GM19455 (cell line): ENCODE measurements around the gene SORL1-AS1.
A peak's percentile ranks its signal among the peaks of the same experiment; 100 is the strongest.

Experiments used
- ATAC-seq: cut with Tn5 transposase; IDR thresholded peaks from one replicate; pipeline ENCODE4 v1.9.1; 2021; ENCODE audit not compliant: unreplicated experiment

SORL1-AS1 gene

DNA sequence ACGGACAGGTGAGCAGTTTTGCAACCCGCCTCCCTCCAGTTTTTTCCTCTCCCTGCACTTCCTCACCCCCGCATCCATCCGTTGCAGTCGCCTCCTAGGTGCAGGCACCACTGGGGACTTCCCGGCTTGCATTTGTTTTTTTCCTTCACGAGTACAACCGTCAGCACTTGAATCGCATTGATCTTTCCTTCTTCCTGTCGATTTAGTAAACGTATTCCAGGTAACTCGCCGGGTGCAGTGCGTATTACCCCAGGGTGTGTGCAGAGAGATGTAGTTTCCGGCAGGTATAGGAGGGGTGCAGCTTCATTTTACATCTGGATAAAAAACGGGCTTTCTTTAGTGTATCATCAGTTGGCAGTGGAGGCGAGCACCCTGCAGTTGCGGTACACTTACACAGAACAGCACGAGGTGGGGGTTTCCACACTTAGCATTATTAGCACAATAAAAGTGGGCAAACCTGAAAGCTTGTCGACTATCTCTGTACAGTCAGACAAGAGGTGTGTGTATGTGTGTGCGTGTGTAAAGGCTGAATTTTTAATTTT is at the start of gene SORL1-AS1:
Gene SORL1-AS1 (minus strand): TSS at position 359 of the 542 bp plus-strand sequence.
- ATAC-seq: peak; percentile 15

DNA sequence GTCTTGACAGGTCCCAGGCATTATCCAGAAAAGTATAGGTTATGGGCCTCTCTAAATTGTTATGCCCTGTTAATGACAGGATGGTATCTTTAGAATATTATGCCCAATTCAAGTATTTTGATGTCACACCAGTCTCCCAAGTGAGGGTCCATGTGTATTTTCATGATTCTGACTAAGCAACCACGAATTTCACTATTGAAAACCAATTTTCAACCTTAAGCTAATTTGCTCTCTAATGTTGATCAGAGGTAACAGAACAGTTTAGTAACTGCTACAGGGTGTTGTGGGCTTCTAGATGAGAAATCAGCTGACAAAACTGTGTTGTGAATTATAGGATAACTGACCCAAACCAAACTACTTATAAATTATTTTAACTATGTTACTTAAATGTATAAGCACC is 48.0 kb upstream of the SORL1-AS1 start:
- ATAC-seq: no peak

DNA sequence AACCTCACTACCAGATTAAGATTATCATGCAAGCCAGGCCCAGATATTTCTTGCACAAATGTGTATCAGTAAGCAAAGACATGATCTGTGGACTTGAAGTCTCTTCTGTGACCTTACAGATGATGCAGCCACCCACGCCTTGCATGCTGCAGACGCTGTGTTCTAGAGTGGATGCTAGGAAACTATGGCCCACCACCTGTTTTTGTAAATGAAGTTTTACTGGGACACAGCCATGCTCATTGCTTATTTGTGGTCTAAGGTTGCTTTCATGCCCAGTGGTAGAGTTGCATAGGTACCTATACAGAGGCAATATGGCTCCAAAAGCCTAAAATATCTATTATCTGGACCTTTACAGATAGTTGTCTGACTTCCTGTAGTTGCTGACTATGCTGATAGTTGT is 47.5 kb upstream of the SORL1-AS1 start:
- ATAC-seq: no peak

DNA sequence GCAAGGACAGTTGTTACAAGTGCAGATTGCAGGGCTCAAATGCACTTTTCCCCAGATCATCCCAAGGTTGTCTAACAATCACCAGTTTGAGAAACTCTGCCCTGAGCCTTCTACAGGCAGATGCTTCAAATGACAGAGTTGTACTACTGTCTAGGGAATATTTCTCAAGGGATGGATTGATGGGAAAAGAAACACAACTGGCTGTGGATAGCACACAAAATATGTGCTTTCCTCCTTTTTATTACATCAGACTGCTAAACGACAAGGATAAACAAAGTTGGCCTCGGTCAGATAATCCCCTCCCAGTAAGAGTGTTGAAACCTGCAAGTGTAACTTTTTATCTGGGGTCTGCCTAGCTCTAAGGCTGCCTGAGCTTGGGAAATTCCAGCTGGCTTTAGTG is 46.6 kb upstream of the SORL1-AS1 start:
- no peak for ATAC-seq

DNA sequence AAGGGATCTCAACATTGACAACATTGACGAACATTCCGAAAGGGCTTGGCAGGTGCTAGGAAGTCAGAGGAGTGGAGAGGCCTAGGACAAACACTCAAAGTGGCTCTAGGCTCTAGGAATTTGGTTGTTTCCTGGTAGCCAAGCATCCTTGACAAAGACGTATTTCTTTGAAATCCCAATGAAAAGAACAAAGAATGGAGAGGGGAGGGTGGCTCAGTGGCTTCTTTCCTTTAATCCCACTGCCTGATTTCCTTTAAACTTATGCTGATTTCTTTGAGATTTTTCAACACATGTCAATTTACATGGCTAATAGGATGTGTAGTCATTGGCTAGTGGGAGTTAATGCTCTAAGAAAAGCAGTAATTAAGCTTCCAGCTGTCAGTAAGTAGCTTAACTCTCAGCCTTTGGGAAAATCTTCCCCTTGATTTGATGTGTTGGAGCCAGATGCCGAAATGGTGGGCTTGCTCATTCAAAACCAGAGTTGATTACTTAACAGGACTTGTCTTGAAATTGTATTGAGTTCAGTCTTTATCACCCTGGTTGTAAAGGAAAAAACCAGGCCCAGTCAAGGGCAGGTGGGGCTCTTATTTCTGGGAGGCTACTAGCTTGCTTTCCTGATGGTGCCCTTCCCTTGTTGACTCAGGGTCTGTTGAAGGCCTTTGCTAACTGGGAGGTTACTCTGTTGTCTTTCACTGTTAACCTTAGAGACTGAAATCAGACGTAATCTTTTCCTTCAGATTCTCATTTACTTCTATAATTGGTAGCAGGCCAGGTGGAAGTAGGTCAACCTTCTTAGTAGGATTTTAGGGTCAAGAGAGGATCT is 44.6 kb upstream of the SORL1-AS1 start:
- no peak for ATAC-seq

DNA sequence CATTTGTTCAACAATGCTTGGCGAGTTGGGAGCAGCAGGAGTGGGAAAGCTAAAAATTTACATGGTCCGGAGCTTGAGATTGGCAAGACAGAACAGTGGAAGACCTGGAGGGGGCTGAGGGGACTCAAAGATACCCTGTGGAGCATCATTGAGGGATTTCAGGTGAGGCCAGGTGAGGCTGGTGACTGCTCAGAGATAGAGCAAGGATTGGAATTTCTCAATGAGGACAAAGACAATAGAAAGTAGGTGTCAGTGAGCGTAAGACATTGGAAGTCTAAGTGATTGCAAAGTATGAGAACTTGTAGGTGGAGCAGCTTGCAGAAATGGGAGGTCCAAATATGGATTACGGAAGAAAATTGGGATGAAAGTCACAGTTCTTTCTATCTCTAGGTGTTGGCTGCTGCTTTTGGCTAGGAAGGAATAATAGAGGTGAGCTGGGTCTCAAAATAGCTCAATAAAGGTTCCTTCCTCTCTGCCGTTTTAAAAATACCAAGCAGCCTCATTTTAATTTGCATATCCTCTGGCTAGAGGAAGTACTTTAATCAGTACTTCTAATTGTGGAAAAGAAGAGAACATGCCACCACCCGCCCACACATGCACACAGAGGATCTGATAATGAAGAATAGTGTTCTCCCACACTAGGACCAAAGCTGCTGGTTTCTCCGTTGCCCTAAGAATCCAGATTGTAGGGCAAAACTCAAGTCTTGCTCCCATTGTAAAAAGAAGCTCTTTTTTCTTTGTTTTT is 41.8 kb upstream of the SORL1-AS1 start:
- ATAC-seq: peak; percentile 62

DNA sequence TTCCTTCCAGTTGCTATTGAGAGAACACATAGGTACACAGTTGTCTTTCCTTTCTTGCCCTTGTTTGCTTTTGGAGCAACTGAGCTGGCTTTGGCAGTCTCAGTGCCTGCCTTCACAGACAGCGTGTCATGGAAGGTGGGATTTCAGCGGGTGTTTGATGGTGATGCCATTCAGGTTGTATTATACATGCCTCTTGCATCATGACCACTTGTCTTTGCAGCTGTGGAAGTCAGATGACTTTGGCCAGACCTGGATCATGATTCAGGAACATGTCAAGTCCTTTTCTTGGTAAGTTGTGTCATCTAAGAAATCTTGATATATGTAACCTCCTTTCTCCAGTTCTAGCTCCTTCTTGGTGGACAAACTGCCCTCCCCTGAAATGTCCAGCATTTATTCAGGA is 37.1 kb upstream of the SORL1-AS1 start:
- no peak for ATAC-seq

DNA sequence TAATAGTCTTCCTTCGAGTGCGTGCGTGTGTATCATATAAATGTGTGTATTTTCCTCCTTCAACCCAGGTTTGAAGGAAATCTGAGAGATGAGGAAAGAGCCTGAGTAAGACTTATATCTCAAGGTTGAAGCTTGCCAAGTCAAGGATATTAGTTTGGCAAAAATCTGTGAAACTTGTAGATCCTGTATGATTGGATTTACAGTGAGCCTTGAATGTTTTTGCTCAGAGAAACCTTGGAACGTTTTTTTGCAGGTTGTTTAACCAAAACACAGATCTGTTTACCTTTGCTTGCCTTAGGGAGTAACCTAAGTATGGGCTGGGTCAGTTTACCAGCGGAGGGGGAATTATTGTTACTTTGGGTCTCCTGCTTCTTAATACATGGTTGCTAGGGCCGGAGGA is 35.9 kb upstream of the SORL1-AS1 start:
- no peak for ATAC-seq

DNA sequence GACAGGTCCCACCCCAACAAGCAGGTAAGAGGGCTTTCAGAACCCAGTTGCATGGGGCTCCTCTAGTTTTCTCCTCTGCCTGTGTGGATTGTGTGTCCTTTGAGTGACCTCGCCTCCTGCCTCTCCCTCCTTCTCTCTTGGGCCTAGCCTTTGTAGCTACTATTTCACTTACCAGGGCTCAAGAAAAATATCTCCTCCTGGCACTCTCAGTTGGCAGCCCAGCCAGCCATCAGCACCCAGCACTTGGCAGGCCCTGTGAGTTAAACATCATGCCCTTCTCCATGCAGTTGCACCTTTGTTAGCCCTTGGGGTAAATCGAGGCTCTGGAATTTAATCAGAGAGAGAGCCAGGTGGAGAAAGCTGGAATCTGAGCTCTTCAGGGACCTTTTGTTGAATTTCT is 35.4 kb upstream of the SORL1-AS1 start:
- no peak for ATAC-seq

DNA sequence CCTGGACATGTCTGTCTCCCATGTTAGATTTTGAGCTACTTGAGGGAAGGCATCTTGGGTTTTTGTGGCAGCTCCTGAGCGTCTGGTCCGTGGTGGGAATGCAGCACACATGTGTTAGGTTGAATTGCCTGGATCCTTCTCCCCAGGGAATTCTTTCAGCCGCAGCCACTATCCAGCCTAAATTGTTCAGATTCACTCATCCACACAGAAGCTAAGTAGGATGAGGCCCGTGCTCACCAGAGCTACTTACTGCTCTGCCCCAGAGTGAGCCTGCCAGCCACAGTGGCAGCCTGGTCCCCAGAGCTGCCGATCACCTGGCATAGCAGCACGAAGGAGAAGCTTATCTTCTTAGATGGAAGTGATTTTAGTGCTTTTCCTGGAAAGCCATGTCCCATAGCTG is 34.4 kb upstream of the SORL1-AS1 start:
- ATAC-seq: no peak

DNA sequence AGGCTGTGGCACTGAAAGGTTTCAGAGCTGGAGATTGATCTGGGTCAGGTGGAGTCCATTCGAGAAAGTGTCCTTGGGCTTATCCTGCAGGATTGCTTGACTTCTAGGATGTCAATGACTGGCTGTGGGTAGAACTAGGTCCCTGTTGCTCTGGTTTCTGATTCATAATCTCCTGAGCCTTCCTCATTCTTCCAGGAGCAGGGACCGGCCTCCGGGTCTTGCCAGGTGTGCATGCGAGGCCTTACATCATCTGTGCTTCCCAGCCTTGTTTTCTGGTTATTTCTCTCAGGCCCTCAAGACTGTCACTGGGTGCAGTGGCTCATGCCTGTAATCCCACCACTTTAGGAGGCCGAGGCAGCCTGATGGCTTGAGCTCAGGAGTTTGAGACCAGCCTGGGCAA is 33.3 kb upstream of the SORL1-AS1 start:
- no peak for ATAC-seq

DNA sequence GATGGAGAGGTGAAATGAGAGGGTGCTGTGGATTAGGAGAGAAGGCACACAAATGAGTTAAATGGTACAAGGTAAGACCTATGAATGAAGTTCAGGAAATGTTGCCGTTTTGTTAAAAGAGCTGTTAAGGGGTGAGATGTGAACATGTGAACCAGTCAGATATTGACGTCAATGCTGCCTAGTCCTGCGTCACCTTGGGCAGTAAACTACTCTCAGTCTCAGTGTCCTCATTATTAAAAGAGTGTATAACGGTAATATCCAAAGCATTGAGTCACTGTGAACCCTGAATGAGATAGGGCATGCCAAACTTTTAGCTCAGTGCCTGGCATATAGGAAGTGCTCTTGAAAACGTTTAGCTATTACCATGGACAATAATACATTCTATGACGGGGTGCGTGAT is 32.4 kb upstream of the SORL1-AS1 start:
- no peak for ATAC-seq

DNA sequence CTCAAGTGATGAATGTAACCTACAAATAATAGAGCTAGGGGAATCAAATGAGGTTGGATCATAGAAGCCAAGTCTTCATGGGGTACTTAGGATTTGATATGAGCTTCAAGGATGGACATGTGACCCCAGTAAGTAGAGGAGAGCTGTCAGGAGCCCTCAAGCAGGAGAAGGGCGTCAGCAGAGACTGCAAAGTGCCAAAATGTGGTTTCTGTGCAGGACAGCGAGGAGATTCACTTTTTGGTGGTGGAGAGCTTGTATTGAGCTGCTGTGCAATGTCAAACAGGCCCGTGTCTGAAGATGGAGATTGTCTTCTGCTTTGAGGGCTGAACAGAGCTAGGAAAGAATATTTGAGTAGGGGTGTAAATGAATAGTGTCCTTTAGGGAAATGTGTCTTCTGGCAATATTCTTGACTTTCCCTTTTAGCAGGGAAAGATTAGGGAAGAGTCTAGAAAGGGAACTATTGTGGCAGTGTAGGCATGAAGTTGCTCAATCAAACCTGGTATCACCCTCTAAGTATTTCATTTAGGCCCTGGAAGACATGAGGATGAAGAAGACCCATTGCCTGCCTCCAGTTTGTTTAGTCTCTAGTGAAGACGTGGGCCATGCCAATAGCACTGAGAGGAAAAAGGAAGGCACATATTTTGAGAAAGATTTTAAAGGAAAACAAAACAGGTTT is 31.2 kb upstream of the SORL1-AS1 start:
- no peak for ATAC-seq

DNA sequence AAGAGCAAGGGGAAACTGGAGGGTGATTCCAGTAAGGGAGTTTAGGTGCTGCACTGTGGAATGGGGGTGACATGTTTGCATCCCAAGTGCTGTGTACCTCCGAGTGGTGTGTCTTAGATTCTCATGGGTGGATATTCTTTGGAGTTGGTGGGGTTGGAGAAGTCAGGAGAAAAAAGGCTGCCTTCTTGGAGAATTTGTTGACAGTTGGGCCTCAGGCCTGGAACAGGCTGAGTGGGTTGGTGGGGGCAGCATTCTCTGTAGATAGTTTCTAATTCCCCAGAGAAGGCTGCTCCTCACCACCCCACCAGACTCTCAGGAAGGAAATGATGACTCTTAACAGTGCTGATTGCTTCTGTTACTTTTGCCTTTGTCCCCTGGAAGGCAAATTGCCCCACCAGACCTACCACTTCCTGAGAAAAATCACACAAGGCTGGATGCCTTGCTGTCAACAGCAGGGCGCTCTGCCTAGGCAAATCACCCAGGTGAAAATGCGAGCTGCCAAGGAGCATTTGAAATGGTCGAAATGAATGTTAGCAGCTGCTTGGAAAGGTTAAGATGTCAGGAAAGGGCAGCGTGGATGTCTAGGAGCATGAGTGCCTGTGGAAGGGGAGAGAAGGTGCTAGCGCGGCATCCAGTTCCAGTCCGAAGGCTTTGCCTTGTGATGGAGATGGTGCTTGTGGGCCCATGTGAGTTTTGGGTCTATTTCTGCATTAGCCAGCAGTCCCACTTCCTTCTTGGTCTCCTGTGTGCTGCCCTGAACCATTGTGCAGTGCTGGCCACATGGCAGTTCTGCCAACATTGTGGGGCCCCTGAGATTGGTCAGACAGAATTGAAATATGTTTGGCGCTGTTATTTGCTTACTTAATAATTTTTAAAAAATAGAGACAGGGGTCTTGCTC is 29.7 kb upstream of the SORL1-AS1 start:
- ATAC-seq: peak; percentile 81

DNA sequence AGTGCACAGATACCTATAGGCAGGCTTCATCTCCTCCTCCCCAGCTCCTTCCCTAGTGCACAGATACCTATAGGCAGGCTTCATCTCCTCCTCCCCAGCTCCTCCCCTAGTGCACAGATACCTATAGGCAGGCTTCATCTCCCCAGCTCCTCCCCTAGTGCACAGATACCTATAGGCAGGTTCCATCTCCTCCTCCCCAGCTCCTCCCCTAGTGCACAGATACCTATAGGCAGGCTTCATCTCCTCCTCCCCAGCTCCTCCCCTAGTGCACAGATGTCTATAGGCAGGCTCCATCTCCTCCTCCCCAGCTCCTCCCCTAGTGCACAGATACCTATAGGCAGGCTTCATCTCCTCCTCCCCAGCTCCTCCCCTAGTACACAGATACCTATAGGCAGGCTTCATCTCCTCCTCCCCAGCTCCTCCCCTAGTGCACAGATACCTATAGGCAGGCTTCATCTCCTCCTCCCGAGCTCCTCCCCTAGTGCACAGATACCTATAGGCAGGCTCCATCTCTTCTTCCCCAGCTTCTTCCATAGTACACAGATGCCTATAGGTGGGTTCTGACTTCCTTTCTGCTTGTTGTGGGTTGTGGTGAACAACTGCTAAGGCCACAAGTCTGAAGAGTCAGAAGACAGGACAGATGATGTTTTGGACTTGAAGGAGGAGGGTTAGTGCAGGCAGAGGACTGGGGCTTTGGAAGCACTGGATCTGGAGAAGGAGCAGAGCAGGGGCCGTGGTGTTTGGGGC is 28.9 kb upstream of the SORL1-AS1 start:
- ATAC-seq: peak; percentile 35

DNA sequence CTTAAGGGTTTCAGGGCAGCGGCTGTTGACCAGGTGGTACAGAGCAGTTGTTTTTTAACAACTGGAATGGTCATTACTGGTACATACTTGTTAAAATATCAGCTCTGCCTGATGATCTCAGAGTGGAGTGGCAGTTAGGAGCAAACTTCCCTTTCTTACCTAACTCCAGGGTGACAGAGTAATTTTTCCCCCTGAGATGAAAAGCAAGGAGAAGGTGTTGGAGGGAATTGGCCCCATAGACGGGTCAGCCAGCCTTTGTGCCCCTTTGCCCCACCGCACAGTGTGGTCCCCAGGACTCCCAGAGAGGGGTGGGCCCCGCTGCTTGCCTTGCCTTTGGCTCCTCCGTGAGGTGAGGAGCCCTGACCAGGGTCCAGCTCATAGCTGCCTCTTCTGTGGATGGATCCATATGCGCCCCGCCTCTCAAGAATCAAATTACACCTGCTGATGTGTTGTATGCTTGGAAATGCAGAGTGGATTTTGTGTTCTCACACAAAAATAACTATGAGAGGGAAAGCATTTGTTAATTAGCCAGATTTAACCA is 27.0 kb upstream of the SORL1-AS1 start:
- ATAC-seq: no peak

DNA sequence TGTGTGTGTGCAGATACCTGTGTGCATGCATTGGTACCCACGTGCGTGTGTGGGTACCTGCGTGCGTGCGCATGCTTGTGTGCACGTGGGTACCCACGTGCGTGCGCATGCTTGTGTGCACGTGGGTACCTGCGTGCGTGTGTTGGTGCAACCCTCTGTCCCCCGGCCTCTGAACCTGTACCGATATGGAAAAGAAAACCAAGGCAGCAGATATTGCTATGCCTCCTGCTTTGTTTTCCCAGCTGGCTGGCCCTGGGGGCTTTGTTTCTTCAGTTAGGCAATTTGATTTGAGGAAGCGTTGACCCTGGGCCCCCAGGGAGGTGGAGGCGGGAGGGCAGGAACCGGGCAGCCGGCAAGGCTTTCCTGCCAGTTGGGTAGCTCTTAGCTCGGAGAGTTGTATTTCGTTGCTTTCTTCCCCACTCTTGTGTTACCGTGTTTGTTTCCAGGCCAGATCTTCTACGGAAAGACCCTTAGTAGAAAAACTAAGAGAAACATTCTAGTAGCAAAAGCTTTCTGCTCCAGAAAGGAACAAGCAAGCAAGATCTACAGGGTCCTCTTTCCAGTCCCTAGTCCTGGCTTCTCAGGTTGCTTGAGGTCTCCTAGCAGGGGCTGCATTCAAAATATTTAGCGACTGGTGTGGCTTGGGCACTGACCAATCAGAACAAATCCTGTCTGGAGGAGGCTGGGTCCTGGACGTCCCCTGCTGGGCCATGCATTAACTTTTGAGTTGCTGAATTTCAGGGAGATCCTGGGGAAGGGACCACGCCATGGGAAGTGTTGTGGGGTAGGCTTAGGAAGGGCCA is 26.3 kb upstream of the SORL1-AS1 start:
- no peak for ATAC-seq

DNA sequence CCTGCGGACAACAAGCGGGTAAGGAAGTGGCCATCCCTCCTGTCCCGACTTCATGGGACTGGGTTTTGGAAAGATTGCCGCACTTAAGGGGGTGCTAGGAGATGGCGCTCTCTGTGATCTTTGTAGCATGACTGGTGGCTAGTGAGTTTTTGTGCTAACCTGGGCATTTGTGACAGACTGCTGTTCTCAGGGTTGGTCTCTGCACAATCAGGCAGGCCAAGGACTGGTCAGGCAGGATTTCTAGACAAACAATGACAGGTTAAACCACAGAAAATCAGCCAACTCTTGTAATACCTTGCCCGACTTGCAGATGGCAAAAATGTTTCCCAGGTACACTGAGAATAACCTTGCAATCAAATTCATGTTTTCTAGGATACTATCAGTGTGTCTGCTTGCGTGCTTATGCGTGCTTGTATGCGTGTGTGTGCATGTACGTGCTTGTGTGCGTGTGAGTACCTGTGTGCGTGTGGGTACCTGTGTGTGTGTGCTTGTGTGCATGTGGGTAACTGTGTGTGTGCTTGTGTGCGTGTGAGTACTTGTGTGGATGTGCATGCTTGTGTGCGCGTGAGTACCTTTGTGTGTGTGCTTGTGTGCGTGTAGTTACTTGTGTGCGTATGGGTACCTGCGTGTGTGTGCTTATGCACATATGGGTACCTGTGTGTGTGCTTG is 25.6 kb upstream of the SORL1-AS1 start:
- no peak for ATAC-seq
